COLO668 (cell line): Measurements from ENCODE around the gene ZNF554.
A peak's percentile ranks its signal among the peaks of the same experiment; 100 is the strongest.

Experiments
- DNase-seq: peaks from one replicate; lab custom pipeline; 2025; ENCODE audit not compliant: unreplicated experiment; lab: John Stamatoyannopoulos, UW

The ZNF554 gene

GRCh38 chr19:2824129-2824528 is 4.5 kb downstream of the ZNF554 start:
- DNase-seq, result no peak

GRCh38 chr19:2827022-2827421 is 7.4 kb downstream of the ZNF554 start:
- DNase-seq, result no peak

- no peak for DNase-seq
These were observed 8.3 kb downstream of the ZNF554 start for GRCh38 chr19:2827840-2828489.

GRCh38 chr19:2834294-2834871 is 14.7 kb downstream of the ZNF554 start:
- DNase-seq, result no peak

GRCh38 chr19:2837430-2837829 is 17.8 kb downstream of the ZNF554 start:
- DNase-seq, result no peak

- DNase-seq, result peak; percentile 97
These were observed 21.4 kb downstream of the ZNF554 start, which contains the start of gene ZNF555 for GRCh38 chr19:2840794-2841791. TSS of gene ZNF555 (plus strand) at chr19:2841475. CDS start at chr19:2841573, 98 bp downstream.

GRCh38 chr19:2841855-2842574 is 22.3 kb downstream of the ZNF554 start:
- peak; percentile 28 for DNase-seq

- no peak for DNase-seq
These were observed 25.4 kb downstream of the ZNF554 start for GRCh38 chr19:2845107-2845506.

- no peak for DNase-seq
These were observed 26.7 kb downstream of the ZNF554 start for GRCh38 chr19:2846180-2846894.

- DNase-seq, result no peak
These were observed 27.8 kb downstream of the ZNF554 start for GRCh38 chr19:2847507-2847906.

GRCh38 chr19:2848616-2849015 is 28.9 kb downstream of the ZNF554 start:
- DNase-seq, result no peak

GRCh38 chr19:2850256-2850925 is 30.7 kb downstream of the ZNF554 start:
- no peak for DNase-seq

GRCh38 chr19:2852598-2852997 is 32.9 kb downstream of the ZNF554 start:
- DNase-seq, result no peak

- no peak for DNase-seq
These were observed 33.4 kb downstream of the ZNF554 start for GRCh38 chr19:2853015-2853606.

GRCh38 chr19:2854849-2855248 is 35.2 kb downstream of the ZNF554 start:
- DNase-seq, result no peak

GRCh38 chr19:2856457-2857050 is 36.9 kb downstream of the ZNF554 start:
- DNase-seq, result no peak

- no peak for DNase-seq
These were observed 39.2 kb downstream of the ZNF554 start for GRCh38 chr19:2858864-2859263.

GRCh38 chr19:2863816-2864215 is 44.1 kb downstream of the ZNF554 start:
- no peak for DNase-seq
